Measurements from ENCODE around the gene LOC101059915.

The LOC101059915 gene

GRCh38 chrX:71667328-71668247 lies at the start of gene LOC101059915:
Gene LOC101059915, plus strand, starts transcription at chrX:71667546.
- Histone ChIP-seq H3K9ac (ENCODE audit: low read depth, low read length) (no peak within 1 kb of the TSS), H3K9me3 (ENCODE audit: control insufficient read depth, insufficient read depth, low read length) (no peaks in the 10 kb centered on the region), H3K4me1 (ENCODE audit: control insufficient read depth, insufficient read depth, low read length) (no peaks in the 10 kb centered on the region), H3K27me3 (ENCODE audit: control insufficient read depth, insufficient read depth, low read length) (no peaks in the 10 kb centered on the region), H3K36me3 (ENCODE audit: control insufficient read depth, insufficient read depth, low read length) (no peaks in the 10 kb centered on the region), H3K4me3 (ENCODE audit: low read depth, low read length) (no peak within 1 kb of the TSS)

- H3K9me3 ChIP-seq (ENCODE audit: control insufficient read depth, insufficient read depth, low read length) = peaks cover 3% of the 10 kb centered on the region
- H3K4me3 ChIP-seq (ENCODE audit: low read depth, low read length) = no peak overlapping the region
- H3K9ac ChIP-seq (ENCODE audit: low read depth, low read length) = no peak overlapping the region
- H3K36me3 ChIP-seq (ENCODE audit: control insufficient read depth, insufficient read depth, low read length) = no peaks in the 10 kb centered on the region
- H3K27me3 ChIP-seq (ENCODE audit: control insufficient read depth, insufficient read depth, low read length) = no peaks in the 10 kb centered on the region
- H3K4me1 ChIP-seq (ENCODE audit: control insufficient read depth, insufficient read depth, low read length) = no peaks in the 10 kb centered on the region
Measured at GRCh38 chrX:71617742-71618141, 49.6 kb upstream of the LOC101059915 start.

- Histone ChIP-seq H3K36me3 (ENCODE audit: control insufficient read depth, insufficient read depth, low read length) (no peaks in the 10 kb centered on the region), H3K4me3 (ENCODE audit: low read depth, low read length) (no peak within 1 kb of the TSS), H3K9ac (ENCODE audit: low read depth, low read length) (no peak within 1 kb of the TSS), H3K27me3 (ENCODE audit: control insufficient read depth, insufficient read depth, low read length) (no peaks in the 10 kb centered on the region), H3K4me1 (ENCODE audit: control insufficient read depth, insufficient read depth, low read length) (no peaks in the 10 kb centered on the region), H3K9me3 (ENCODE audit: control insufficient read depth, insufficient read depth, low read length) (peaks cover 3% of the 10 kb centered on the region)
Measured at GRCh38 chrX:71618303-71618721, 49.0 kb upstream of the LOC101059915 start, which contains the start of gene CXCR3. Gene CXCR3, minus strand, starts transcription at chrX:71618511. Its CDS starts 62 bp downstream, at chrX:71618449.

GRCh38 chrX:71618787-71619186 lies 48.6 kb upstream of the LOC101059915 start:
- Histone ChIP-seq H3K9ac (ENCODE audit: low read depth, low read length) (no peak overlapping the region), H3K4me3 (ENCODE audit: low read depth, low read length) (no peak overlapping the region), H3K36me3 (ENCODE audit: control insufficient read depth, insufficient read depth, low read length) (no peaks in the 10 kb centered on the region), H3K27me3 (ENCODE audit: control insufficient read depth, insufficient read depth, low read length) (no peaks in the 10 kb centered on the region), H3K4me1 (ENCODE audit: control insufficient read depth, insufficient read depth, low read length) (no peaks in the 10 kb centered on the region), H3K9me3 (ENCODE audit: control insufficient read depth, insufficient read depth, low read length) (peaks cover 3% of the 10 kb centered on the region)

- Histone ChIP-seq H3K9me3 (ENCODE audit: control insufficient read depth, insufficient read depth, low read length) (peaks cover 3% of the 10 kb centered on the region), H3K36me3 (ENCODE audit: control insufficient read depth, insufficient read depth, low read length) (no peaks in the 10 kb centered on the region), H3K4me3 (ENCODE audit: low read depth, low read length) (no peak overlapping the region), H3K27me3 (ENCODE audit: control insufficient read depth, insufficient read depth, low read length) (no peaks in the 10 kb centered on the region), H3K9ac (ENCODE audit: low read depth, low read length) (no peak overlapping the region), H3K4me1 (ENCODE audit: control insufficient read depth, insufficient read depth, low read length) (no peaks in the 10 kb centered on the region)
Measured at GRCh38 chrX:71619193-71619592, 48.2 kb upstream of the LOC101059915 start.

GRCh38 chrX:71619986-71620385 lies 47.4 kb upstream of the LOC101059915 start:
- Histone ChIP-seq H3K36me3 (ENCODE audit: control insufficient read depth, insufficient read depth, low read length) (no peaks in the 10 kb centered on the region), H3K4me3 (ENCODE audit: low read depth, low read length) (no peak overlapping the region), H3K4me1 (ENCODE audit: control insufficient read depth, insufficient read depth, low read length) (no peaks in the 10 kb centered on the region), H3K9ac (ENCODE audit: low read depth, low read length) (no peak overlapping the region), H3K27me3 (ENCODE audit: control insufficient read depth, insufficient read depth, low read length) (no peaks in the 10 kb centered on the region), H3K9me3 (ENCODE audit: control insufficient read depth, insufficient read depth, low read length) (peaks cover 3% of the 10 kb centered on the region)

GRCh38 chrX:71621603-71622002 lies 45.7 kb upstream of the LOC101059915 start:
- no peak overlapping the region for H3K9ac ChIP-seq (ENCODE audit: low read depth, low read length)
- H3K27me3 ChIP-seq (ENCODE audit: control insufficient read depth, insufficient read depth, low read length) = no peaks in the 10 kb centered on the region
- H3K4me1 ChIP-seq (ENCODE audit: control insufficient read depth, insufficient read depth, low read length) = no peaks in the 10 kb centered on the region
- peaks cover 3% of the 10 kb centered on the region for H3K9me3 ChIP-seq (ENCODE audit: control insufficient read depth, insufficient read depth, low read length)
- no peaks in the 10 kb centered on the region for H3K36me3 ChIP-seq (ENCODE audit: control insufficient read depth, insufficient read depth, low read length)
- H3K4me3 ChIP-seq (ENCODE audit: low read depth, low read length) = no peak overlapping the region

GRCh38 chrX:71622032-71622575 lies 45.2 kb upstream of the LOC101059915 start:
- H3K9ac ChIP-seq (ENCODE audit: low read depth, low read length) = no peak overlapping the region
- no peak overlapping the region for H3K4me3 ChIP-seq (ENCODE audit: low read depth, low read length)
- H3K36me3 ChIP-seq (ENCODE audit: control insufficient read depth, insufficient read depth, low read length) = no peaks in the 10 kb centered on the region
- no peaks in the 10 kb centered on the region for H3K27me3 ChIP-seq (ENCODE audit: control insufficient read depth, insufficient read depth, low read length)
- no peaks in the 10 kb centered on the region for H3K4me1 ChIP-seq (ENCODE audit: control insufficient read depth, insufficient read depth, low read length)
- H3K9me3 ChIP-seq (ENCODE audit: control insufficient read depth, insufficient read depth, low read length) = peaks cover 3% of the 10 kb centered on the region

- H3K36me3 ChIP-seq (ENCODE audit: control insufficient read depth, insufficient read depth, low read length) = no peaks in the 10 kb centered on the region
- peaks cover 3% of the 10 kb centered on the region for H3K9me3 ChIP-seq (ENCODE audit: control insufficient read depth, insufficient read depth, low read length)
- no peaks in the 10 kb centered on the region for H3K4me1 ChIP-seq (ENCODE audit: control insufficient read depth, insufficient read depth, low read length)
- no peak overlapping the region for H3K4me3 ChIP-seq (ENCODE audit: low read depth, low read length)
- no peaks in the 10 kb centered on the region for H3K27me3 ChIP-seq (ENCODE audit: control insufficient read depth, insufficient read depth, low read length)
- H3K9ac ChIP-seq (ENCODE audit: low read depth, low read length) = no peak overlapping the region
Measured at GRCh38 chrX:71622576-71623450, 44.5 kb upstream of the LOC101059915 start.

GRCh38 chrX:71623714-71624113 lies 43.6 kb upstream of the LOC101059915 start:
- no peak overlapping the region for H3K4me3 ChIP-seq (ENCODE audit: low read depth, low read length)
- H3K27me3 ChIP-seq (ENCODE audit: control insufficient read depth, insufficient read depth, low read length) = no peaks in the 10 kb centered on the region
- no peaks in the 10 kb centered on the region for H3K36me3 ChIP-seq (ENCODE audit: control insufficient read depth, insufficient read depth, low read length)
- peaks cover 3% of the 10 kb centered on the region for H3K9me3 ChIP-seq (ENCODE audit: control insufficient read depth, insufficient read depth, low read length)
- H3K9ac ChIP-seq (ENCODE audit: low read depth, low read length) = no peak overlapping the region
- H3K4me1 ChIP-seq (ENCODE audit: control insufficient read depth, insufficient read depth, low read length) = no peaks in the 10 kb centered on the region

- no peaks in the 10 kb centered on the region for H3K4me1 ChIP-seq (ENCODE audit: control insufficient read depth, insufficient read depth, low read length)
- no peaks in the 10 kb centered on the region for H3K27me3 ChIP-seq (ENCODE audit: control insufficient read depth, insufficient read depth, low read length)
- H3K9ac ChIP-seq (ENCODE audit: low read depth, low read length) = no peak overlapping the region
- H3K4me3 ChIP-seq (ENCODE audit: low read depth, low read length) = no peak overlapping the region
- H3K36me3 ChIP-seq (ENCODE audit: control insufficient read depth, insufficient read depth, low read length) = no peaks in the 10 kb centered on the region
- peaks cover 3% of the 10 kb centered on the region for H3K9me3 ChIP-seq (ENCODE audit: control insufficient read depth, insufficient read depth, low read length)
Measured at GRCh38 chrX:71625471-71625870, 41.9 kb upstream of the LOC101059915 start.
